Measurements from ENCODE around the gene NOS1AP.
"Not testable (repeated sequence)": the region's sequence is repeated elsewhere in the genome, so short reads cannot be mapped to it uniquely, and the experiment has no call there.

NOS1AP gene

GRCh38 chr1:162069334-162070093 lies at the start of gene NOS1AP:
NOS1AP (plus strand) TSS chr1:162069691; CDS start chr1:162070178, 487 bp downstream.
- DNase-seq = peak; percentile 76

GRCh38 chr1:162020150-162020549 lies 49.3 kb upstream of the NOS1AP start:
- no peak for DNase-seq

DNA sequence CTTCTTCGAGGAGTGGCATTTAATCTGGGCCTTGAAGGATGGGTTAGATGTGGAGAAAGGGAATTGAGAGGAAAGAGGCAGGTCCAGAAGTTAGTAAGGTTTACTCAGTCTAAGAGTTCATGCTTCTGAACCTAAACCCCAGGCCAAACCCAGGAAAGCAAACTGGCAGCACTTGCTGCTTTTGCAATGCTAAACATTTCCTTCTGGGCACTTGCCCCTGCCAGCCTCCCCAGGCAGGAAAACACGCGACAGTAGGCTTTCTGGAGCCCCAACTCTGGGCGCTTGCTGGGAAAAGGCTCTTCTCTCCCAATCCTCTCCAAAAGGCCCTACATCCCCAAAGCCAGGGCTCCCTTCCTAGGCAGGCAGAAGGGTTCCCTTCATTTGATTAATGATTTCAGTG lies 48.4 kb upstream of the NOS1AP start:
- no peak for DNase-seq

DNA sequence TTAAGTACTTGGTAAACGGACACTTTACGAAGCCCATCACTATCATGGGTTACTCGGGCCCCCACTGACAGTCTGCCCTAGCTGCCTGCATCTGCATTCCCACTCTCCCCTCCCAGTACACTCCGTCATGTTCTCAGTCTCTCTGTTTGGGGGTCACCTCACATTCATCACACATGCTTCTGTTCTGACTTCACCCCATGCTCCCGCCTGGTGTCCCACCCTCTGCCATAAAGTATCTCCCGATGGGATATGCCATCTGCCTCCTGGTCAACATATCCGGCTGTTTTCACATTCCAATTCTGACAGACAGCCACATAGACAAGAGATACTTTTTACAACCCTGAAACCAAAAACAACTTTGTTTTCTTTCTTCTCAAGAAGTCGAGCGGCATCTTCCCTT lies 46.9 kb upstream of the NOS1AP start:
- DNase-seq = no peak

GRCh38 chr1:162023181-162023546 lies 46.3 kb upstream of the NOS1AP start:
- DNase-seq = no peak

GRCh38 chr1:162023547-162024501 lies 45.7 kb upstream of the NOS1AP start, which contains the start of gene OLFML2B:
OLFML2B (minus strand) TSS chr1:162023869; CDS start chr1:162023430, 439 bp downstream.
- DNase-seq = peak; percentile 41

GRCh38 chr1:162025541-162025940 lies 44.0 kb upstream of the NOS1AP start:
- DNase-seq = no peak

DNA sequence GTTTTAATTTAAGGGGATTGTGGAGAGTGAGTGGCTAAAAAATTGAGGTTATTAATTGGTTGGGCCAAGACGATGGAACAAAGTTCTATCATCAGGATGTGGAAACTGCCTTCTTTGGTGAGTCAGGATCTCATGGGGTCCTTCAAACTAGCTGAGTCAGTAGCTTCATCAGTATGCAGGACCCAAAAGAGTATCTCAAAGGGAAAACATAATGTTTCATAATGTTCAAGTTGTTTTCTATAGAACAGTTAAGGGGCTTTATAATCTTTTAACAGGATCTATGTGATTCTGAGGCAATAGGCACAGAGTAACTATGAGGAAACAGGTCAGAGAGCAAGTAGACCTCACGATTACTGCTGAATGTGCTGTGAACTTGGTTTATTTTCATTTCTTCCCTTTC lies 42.6 kb upstream of the NOS1AP start:
- DNase-seq = no peak

- DNase-seq = no peak
These were observed 40.8 kb upstream of the NOS1AP start for GRCh38 chr1:162028726-162029125.

DNA sequence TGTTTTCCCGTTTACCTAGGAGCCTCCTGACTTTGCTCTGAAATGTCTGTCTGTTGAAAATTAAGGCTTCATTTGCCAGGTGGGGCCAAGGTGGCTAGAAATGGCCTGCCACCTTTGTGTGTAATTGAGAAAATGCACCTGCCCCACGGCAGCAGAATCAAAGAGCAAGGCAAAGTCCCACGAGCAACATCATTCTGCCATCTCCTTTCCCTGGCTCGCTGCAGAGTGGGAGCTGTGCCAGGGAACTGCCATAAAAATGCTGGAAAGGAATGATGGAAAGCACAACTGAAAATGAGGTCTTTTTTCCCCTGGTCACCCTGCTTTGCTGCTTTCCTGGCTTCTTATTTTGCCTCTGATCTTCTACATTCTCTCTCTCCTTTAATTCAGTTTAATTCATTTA lies 40.3 kb upstream of the NOS1AP start:
- no peak for DNase-seq

GRCh38 chr1:162030759-162031280 lies 38.7 kb upstream of the NOS1AP start:
- no peak for DNase-seq

DNA sequence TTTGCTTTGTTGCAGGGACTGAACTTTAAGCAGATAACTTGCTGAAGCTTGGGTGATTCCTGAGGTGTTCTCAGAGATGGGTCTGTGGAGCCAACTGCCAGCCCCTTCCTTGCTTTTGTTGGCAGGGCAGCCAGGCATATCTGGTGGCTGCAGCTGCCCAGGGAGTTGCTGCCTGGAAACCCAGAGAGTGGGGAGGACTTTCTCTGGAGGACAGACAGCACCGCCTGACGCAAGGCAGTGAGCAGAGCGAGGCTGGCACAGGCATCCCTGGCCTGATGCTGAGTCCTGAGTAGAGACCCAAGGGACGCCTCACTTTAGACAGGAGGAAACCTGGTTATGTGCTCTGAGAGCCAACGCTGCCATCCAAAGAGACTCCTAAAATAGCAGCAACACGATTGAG lies 36.1 kb upstream of the NOS1AP start:
- DNase-seq = no peak

DNA sequence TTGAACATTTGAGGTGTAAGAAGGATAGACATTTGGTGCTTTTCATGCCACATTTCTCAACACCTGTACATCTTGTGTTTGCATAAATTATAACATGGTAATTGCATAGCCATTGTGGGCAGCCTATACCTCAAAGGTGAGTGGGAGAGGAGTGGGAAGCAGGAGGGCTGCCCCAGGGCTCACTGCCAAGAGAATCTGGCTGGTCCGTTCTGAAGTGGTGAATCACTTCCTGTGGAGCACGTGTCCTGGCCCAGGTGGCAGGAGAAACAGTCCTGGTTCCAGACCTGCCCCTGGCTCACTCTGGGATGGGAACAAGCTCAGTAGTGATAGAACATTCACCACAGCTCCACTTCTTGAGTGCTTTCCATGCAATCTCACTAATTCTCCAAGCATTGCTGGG lies 34.2 kb upstream of the NOS1AP start:
- no peak for DNase-seq

- no peak for DNase-seq
These were observed 33.3 kb upstream of the NOS1AP start for GRCh38 chr1:162036163-162036562.

DNA sequence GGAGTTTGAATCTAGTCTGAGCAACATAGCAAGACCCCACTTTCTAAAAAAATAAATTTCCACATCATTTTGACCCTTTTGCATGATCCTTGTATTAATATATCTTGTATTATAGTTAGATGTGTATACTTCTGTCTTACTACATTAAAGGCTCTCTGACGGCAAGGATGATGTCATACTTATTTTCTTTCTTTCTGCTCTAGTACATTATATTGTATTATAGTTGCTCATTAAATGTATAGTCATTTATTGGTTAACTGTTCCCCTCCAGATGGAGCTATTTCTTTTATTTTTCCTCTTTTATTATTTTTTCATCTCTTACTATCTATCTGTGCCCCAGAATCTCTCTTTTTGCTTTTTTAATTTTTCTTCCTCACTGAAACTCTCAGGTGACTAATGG lies 30.9 kb upstream of the NOS1AP start:
- no peak for DNase-seq

DNA sequence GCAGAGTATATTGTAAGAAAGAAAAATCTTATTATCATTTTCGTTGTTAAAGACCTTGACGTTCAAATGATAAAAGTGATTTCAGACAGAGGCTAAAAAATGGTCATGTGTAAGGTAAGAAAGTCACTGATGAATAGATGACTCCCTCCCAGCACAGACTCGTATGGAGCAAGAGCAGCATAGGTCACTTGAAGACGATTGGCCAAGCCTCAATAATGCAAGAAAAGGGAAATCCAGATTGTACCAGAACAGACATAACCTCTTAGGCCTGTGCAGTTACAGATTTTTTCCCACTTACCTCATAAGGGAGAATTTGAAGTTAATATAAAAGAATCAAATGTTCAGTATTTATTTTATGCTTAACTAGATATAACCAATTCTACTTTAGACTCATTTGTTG lies 29.5 kb upstream of the NOS1AP start:
- DNase-seq = no peak

- DNase-seq = no peak
These were observed 28.8 kb upstream of the NOS1AP start for GRCh38 chr1:162040657-162041056.

DNA sequence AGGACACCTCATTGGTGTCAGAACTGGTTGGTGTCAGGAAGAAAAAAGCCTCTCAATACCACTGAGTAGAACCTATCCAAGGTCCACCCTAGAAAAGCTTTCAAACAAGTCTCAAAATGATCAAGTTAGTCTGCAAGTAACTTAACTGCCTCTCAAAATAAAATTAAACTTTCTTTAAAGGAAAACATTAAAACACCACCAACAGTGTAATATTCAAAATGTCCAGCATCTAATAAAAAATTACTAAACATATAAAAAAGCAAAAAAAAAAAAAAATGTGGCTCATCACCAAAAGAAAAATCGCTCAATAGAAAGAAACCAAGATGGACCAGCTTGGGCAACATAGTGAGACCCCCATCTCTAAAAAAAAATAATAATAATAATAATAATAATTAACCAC lies 27.1 kb upstream of the NOS1AP start:
- DNase-seq = no peak

DNA sequence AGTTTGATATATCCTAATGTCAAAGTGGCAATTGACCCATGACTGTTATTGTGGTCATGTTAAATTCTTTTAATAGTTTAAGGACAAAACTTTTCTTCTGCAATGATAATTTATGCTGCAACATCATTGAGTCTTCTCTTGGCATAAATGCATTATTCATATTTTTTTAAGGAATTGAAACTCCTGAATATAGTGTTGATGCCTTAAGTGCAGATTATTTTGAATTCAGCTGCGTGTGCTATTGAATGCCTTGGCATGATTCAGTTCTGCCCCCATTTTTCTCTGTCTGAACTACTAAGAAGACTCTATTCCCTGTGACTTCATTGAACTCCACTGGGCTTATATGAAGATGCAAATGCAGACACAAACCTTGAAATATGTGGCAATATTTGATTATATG lies 22.6 kb upstream of the NOS1AP start:
- no peak for DNase-seq

DNA sequence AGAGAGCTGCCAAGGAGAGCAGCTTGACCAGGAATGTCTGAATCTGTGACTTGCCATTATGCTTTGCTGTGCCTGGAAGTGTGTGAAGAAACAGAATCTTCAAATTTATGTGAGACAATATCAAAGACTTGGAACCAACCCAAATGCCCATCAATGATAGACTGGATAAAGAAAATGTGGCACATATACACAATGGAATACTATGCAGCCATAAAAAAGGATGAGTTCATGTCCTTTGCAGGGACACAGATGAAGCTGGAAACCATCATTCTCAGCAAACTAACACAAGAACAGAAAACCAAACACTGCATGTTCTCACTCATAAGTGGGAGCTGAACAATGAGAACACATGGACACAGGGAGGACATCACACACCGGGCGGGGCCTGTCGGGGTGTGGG lies 15.5 kb upstream of the NOS1AP start:
- DNase-seq = not testable (repeated sequence)

- no peak for DNase-seq
These were observed 14.4 kb upstream of the NOS1AP start for GRCh38 chr1:162055062-162055461.

DNA sequence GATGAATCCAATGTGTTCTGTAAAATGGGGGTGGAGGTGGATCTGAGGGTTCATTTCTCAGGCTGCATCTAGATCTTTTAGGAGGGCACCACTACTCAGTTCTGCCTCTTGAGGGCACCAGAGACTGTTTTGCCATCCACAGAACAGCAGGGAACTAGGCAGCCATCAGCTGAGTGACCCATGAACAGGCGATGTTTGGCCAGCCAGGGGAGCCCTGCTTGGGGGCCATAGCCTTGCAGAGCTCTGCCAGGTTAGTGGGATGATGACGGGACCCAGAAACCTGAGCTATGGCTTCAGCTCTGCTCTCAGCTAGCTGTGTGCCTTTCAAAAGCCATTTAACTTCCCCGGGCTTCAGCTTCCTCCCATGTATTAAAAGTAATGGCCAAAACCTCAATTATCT lies 13.4 kb upstream of the NOS1AP start:
- no peak for DNase-seq

DNA sequence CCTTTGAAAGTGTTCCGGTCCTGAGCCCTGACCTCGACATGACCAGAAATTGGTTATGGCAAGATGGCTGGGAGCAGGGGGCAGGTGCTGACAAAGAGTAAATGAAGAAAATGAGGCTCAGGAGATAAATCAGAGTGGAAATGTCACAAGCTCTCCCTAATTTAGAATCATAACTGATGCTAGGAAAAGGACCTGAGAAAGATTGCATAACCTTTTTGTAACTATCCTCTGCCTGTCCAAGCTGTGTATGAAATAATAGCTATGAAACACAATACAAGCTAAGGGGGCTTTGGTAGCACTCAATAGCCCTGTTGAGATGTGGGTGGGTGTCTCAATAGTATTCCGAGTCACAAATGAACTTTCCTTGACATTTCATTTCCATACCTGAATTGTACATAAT lies 12.9 kb upstream of the NOS1AP start:
- no peak for DNase-seq

DNA sequence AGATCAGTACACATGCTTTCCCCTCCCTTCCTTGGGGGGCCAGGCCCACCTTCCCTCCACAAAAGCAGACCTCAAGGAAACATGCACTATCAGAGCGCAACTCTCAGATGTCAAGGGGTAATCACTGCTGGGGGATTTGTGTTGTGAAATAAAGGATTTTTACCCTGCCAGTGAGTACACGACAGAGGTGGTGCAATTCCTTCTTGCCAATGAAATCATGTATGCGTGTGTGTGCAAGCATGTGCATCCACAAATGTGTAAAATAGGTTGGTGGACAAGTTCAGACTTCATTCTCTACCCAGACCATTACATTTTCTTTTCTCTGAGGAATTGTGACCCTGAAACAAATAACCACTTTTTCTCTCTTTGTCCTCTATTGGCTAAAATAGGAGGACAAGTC lies 9.8 kb upstream of the NOS1AP start:
- no peak for DNase-seq
